Measurements from ENCODE around the gene METRNL. TPM values are rescaled to one million over a fixed set of nuclear protein-coding genes. Genes with fewer than 3 reads are reported as not detected.

Gene METRNL
- total RNA-seq, 1 donor from 2014 or later = 47.1 TPM

- Mint-ChIP-seq H3K27me3 (ENCODE audit: unreplicated experiment) (peaks cover 10% of the 10 kb centered on the region), H3K27ac (ENCODE audit: unreplicated experiment) (no peak overlapping the region), H3K9me3 (ENCODE audit: unreplicated experiment) (peaks cover 2% of the 10 kb centered on the region), H3K4me3 (ENCODE audit: unreplicated experiment) (no peak overlapping the region), H3K36me3 (ENCODE audit: unreplicated experiment) (no peaks in the 10 kb centered on the region), H3K4me1 (ENCODE audit: low read depth, unreplicated experiment) (peaks cover 3% of the 10 kb centered on the region)
- TF ChIP-seq CTCF (IDR thresholded peaks at IDR 0.05; ENCODE audit: partially characterized antibody, unreplicated experiment) = no peak
- DNase-seq = no peak
Measured at GRCh38 chr17:83100853-83101391, 21.5 kb downstream of the METRNL start.

GRCh38 chr17:83101805-83102480 is 22.5 kb downstream of the METRNL start:
- DNase-seq = no peak
- no peak overlapping the region for H3K27ac Mint-ChIP-seq (ENCODE audit: unreplicated experiment)
- H3K4me1 Mint-ChIP-seq (ENCODE audit: low read depth, unreplicated experiment) = peaks cover 13% of the 10 kb centered on the region
- H3K4me3 Mint-ChIP-seq (ENCODE audit: unreplicated experiment) = no peak overlapping the region
- TF ChIP-seq CTCF (IDR thresholded peaks at IDR 0.05; ENCODE audit: partially characterized antibody, unreplicated experiment) = no peak
- H3K9me3 Mint-ChIP-seq (ENCODE audit: unreplicated experiment) = peaks cover 4% of the 10 kb centered on the region
- H3K27me3 Mint-ChIP-seq (ENCODE audit: unreplicated experiment) = peaks cover 11% of the 10 kb centered on the region
- H3K36me3 Mint-ChIP-seq (ENCODE audit: unreplicated experiment) = peaks cover 3% of the 10 kb centered on the region

- Mint-ChIP-seq H3K36me3 (ENCODE audit: unreplicated experiment) (peaks cover 8% of the 10 kb centered on the region), H3K27ac (ENCODE audit: unreplicated experiment) (no peak overlapping the region), H3K9me3 (ENCODE audit: unreplicated experiment) (peaks cover 9% of the 10 kb centered on the region), H3K27me3 (ENCODE audit: unreplicated experiment) (peaks cover 8% of the 10 kb centered on the region), H3K4me1 (ENCODE audit: low read depth, unreplicated experiment) (peaks cover 16% of the 10 kb centered on the region), H3K4me3 (ENCODE audit: unreplicated experiment) (no peak overlapping the region)
- DNase-seq = no peak
- TF ChIP-seq CTCF (IDR thresholded peaks at IDR 0.05; ENCODE audit: partially characterized antibody, unreplicated experiment) = no peak
Measured at GRCh38 chr17:83103200-83103942, 24.0 kb downstream of the METRNL start.

GRCh38 chr17:83103943-83104311 is 24.5 kb downstream of the METRNL start:
- no peak overlapping the region for H3K4me3 Mint-ChIP-seq (ENCODE audit: unreplicated experiment)
- H3K4me1 Mint-ChIP-seq (ENCODE audit: low read depth, unreplicated experiment) = peaks cover 15% of the 10 kb centered on the region
- peaks cover 10% of the 10 kb centered on the region for H3K27me3 Mint-ChIP-seq (ENCODE audit: unreplicated experiment)
- no peak for DNase-seq
- peaks cover 13% of the 10 kb centered on the region for H3K36me3 Mint-ChIP-seq (ENCODE audit: unreplicated experiment)
- peaks cover 12% of the 10 kb centered on the region for H3K9me3 Mint-ChIP-seq (ENCODE audit: unreplicated experiment)
- no peak overlapping the region for H3K27ac Mint-ChIP-seq (ENCODE audit: unreplicated experiment)
- TF ChIP-seq CTCF (IDR thresholded peaks at IDR 0.05; ENCODE audit: partially characterized antibody, unreplicated experiment) = no peak

Data from glutamatergic neuron (in vitro differentiated cells).